ENCODE data around the gene THEM4.
"Not testable (repeated sequence)": the region's sequence is repeated elsewhere in the genome, so short reads cannot be mapped to it uniquely, and the experiment has no call there.

The THEM4 gene

GRCh38 chr1:151935154-151935553 lies 25.8 kb upstream of the THEM4 start:
- no peak for DNase-seq (ENCODE audit: low read depth in 3 of 3)

- DNase-seq (ENCODE audit: low read depth in 3 of 3) = peak in 1 of 3 experiments; percentile 17
Observed at GRCh38 chr1:151934048-151934493, 24.8 kb upstream of the THEM4 start.

GRCh38 chr1:151924691-151925587 lies 15.6 kb upstream of the THEM4 start:
- DNase-seq (ENCODE audit: low read depth in 3 of 3) = no peak

GRCh38 chr1:151923422-151923821 lies 14.1 kb upstream of the THEM4 start:
- no peak for DNase-seq (ENCODE audit: low read depth in 3 of 3)

- DNase-seq (ENCODE audit: low read depth in 3 of 3) = no peak
Observed at GRCh38 chr1:151920149-151920548, 10.8 kb upstream of the THEM4 start.

DNA sequence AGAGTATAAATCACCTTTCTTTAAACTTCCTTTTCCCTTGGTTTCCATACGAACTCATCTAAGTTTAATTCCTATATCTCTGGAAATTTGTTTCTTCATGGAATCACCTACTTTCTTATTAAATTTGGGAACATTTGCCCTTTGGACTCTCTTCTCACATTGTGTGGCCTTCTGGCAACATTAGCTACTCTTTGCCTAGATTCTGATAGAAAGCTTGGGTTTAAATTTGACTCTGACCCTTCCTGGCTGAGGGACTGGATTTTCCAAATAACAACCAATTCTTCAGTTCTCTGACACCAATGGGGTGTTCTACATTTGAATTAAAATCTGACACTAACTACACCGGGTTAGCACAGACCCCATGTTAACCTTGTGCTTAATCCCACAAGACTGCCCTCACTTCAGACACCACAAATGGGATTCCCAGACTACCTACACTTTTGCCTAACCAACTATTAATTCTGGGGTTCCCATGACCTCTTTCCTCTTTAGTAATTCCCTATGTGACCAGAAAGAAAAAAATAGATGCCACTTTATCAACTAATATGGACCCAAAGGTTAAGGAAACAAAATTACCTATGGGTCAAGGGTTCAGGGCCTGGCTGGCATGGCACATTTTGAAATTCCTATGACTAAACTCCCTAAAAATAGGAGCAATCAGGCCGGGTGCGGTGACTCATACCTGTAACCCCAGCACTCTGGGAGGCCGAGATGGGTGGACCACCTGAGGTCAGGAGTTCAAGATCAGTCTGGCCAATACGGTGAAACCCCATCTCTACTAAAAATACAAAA lies 9.7 kb upstream of the THEM4 start:
- no peak for DNase-seq (ENCODE audit: low read depth in 3 of 3)

- no peak for DNase-seq (ENCODE audit: low read depth in 3 of 3)
Observed at GRCh38 chr1:151918156-151918555, 8.8 kb upstream of the THEM4 start.

DNA sequence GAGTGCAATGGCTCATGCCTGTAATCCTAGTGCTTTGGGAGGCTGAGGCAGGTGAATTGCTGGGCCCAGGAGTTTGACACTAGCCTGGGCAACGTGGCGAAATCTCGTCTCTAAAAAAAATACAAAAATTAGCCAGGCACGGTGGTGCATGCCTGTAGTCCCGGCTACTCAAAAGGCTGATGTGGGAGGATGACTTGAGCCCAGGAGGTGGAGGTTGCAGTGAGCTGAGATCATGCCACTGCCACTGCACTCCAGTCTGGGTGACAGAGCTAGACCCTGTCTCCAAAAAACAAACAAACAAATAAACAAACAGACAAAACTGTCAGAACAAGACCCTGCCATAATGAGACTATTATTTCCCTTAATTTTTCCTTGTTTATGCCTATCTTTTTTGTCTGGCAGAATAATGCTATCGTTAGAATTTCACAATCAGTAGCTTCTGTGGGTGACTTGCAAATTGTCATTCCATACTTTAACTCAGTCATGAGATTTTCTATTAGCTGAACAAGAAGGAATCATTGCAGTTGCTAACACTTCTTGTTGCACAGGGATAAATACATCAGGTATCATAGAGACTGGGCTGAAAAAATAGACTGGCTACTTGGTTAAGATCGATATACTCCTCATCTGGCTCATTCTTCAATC lies 7.5 kb upstream of the THEM4 start:
- no peak for DNase-seq (ENCODE audit: low read depth in 3 of 3)

DNA sequence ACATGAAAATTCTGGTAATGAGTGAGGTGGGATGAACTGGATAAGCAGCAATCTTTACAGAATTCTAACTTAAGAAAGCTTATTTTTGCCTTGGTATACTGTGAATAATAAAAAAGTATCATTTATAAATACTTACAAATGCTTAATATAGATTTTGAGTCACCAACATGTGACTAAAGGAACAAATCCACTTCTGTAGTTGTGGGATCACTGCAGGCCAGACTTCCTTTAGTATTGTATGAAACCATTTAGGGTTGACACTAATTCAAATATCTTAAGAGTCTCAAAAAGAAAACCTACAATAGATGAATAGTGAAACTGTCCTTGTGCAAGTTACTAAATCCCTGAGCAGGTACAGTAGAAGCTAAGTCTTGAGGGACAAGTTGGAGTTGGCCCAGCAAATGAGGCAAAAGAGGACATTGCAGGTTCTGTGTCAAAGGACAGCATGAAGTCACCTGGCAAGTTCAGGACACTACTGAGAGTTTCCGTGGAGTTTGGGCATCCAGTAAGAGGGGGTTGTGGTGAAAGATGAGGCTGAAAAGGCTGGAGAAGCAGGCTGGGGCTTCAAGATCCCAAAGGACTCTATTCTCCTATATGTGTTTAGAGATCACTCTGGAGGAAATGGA lies 5.9 kb upstream of the THEM4 start:
- DNase-seq (ENCODE audit: low read depth in 3 of 3) = no peak

DNA sequence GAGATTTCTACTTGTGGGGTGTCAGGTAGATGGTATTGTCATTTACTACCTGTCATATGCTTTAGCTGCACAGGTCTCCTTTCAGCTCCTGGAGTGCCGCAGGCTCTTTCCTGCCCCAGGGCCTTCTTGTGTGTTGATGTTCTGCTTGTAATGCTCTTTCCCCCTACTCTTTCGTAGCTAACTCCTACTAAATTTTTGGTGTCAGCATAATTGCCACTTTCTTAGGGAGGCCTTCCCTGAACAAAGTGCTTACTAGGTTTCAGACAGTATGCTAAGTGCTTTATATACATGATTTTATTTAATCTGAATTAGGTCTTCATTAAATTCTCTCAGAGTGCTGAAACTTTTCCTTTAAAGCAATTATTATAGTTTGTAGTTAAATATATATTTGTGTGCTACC lies 4.8 kb upstream of the THEM4 start:
- DNase-seq (ENCODE audit: low read depth in 3 of 3) = no peak

DNA sequence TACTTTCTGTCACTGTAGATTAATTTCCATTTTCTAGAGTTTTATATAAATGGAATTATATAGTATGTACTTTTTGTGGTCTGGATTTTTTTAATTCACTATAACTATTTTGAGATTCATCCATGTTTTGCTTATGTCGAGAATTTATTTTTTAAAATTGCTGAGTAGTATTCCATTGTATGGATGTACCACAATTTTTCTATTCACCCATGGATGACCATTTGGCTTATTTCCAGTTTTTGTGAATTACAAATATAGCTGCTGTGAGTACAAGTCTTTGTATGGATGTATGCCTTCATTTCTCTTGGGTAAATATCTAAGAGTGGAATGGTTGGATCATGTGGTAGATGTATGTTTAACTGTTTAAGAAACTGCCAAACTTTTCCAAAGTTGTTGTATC lies 3.7 kb upstream of the THEM4 start:
- DNase-seq (ENCODE audit: low read depth in 3 of 3) = no peak

GRCh38 chr1:151908228-151908691 lies 1.1 kb downstream of the THEM4 start:
- DNase-seq (ENCODE audit: low read depth in 3 of 3) = no peak

- DNase-seq (ENCODE audit: low read depth in 3 of 3) = no peak
Observed at GRCh38 chr1:151907363-151908139, 1.8 kb downstream of the THEM4 start.

- not testable (repeated sequence) for DNase-seq (ENCODE audit: low read depth in 3 of 3)
Observed at GRCh38 chr1:151906324-151906645, 3.0 kb downstream of the THEM4 start.

DNA sequence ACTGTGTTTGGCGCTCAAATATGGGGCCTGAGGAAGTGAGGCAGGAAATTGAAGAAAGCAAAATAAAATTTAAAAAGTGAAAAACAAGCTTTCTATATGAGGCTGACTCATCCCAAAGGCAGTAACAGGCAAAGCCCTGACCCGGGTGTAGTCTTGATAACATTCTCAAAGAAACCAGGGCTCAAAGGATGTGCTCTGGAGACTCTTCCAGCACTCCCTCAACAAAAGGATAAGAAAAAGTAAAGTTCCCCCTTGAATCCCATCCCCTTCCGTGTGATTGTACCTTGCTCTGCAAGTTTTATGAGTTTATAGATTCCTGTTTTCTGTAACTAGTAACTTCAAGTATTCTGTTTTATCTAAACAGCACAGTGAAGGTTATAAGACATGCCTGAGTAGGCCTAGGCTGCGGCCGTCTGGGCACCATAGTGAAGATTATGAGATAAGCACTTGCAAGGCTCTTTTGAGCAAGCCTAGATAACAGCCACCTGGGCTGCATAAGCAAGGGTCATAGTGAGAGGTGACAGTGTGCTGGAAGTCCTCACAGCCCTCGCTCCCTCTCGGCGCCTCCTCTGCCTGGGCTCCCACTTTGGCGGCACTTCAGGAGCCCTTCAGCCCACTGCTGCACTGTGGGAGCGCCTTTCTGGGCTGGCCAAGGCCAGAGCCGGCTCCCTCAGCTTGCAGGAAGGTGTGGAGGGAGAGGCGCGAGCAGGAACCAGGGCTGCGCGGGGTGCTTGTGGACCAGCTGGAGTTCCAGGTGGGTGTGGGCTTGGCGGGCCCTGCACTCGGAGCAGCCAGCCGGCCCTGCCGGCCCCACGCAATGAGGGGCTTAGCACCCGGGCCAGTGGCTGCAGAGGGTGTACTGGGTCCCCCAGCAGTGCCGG lies 3.6 kb downstream of the THEM4 start:
- not testable (repeated sequence) for DNase-seq (ENCODE audit: low read depth in 3 of 3)

GRCh38 chr1:151905070-151905442 lies 4.3 kb downstream of the THEM4 start:
- peak in 2 of 3 experiments; percentile 35 to 43 for DNase-seq (ENCODE audit: low read depth in 3 of 3)

DNA sequence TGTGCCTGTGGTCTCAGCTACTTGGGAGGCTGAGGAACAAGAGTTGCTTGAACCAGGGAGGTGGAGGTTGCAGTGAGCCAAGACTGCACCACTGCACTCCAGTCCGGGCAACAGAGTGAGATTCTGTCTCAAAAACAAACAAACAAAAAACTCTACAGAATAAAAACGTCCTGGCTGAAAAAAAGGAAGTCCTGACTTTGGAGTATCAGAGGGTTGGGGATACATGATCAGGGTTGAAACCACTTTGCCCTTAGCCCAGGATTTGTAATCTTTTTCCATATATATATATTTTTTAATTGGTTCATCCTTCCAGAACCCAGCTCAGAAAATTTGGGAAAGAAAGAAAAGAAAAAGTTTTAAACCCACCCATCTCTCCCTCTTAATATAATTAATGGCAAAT lies 6.5 kb downstream of the THEM4 start:
- DNase-seq (ENCODE audit: low read depth in 3 of 3) = no peak

GRCh38 chr1:151900804-151901203 lies 8.5 kb downstream of the THEM4 start:
- not testable (repeated sequence) for DNase-seq (ENCODE audit: low read depth in 3 of 3)

DNA sequence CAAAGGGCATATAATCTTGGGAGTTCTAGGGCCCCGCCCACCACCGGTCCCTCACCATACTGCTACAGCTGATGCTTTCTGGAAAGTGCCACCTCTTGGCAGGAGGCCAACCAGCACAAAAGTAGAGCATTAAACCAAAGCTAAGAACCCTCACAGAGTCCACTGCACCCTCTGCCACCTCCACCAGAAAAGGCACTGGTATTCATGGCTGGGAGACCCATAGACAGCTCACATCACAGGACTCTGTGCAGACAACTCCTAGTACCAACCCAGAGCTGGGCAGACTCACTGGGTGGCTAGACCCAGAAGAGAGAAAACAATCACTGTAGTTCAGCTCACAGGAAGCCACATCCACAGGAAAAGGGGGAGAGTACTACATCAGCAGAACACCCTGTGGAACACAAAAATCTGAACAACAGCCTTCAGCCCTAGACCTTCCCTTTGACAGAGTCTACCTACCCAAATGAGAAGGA lies 10.8 kb downstream of the THEM4 start:
- DNase-seq (ENCODE audit: low read depth in 3 of 3) = peak; percentile 22 to 43 (median 25)

DNA sequence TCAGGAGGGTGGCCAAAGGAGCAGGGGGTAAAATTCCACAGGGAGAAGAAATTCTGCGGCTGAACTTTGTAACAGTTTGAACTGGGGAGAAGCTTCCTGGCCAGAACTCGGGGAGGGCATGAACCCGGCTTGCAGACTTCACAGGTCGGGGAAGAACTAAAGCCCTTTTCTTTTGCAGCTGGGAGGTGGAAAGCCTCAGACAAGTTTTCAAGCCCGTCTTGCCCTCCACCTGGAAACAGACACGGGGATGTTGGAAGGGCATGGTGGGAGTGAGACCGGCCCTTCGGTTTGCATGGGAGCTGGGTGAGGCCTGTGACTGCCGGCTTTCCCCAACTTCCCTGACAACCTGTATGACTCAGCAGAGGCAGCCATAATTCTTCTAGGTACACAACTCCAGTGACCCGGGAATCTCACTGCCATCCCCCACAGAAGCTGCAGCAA lies 11.3 kb downstream of the THEM4 start:
- DNase-seq (ENCODE audit: low read depth in 3 of 3) = no peak
